KOPT-K1 (cell line): ENCODE data around the gene ARL11.

ENCODE experiments used
- H3K27ac ChIP-seq: fragments of 200-600 bp; sonication (generic); 2 replicates; pipeline ENCODE4 v1.5.1; 2016; ENCODE audit warnings: antibody characterized with exemption, mild to moderate bottlenecking, low read depth, low read length; ENCODE audit not compliant: poor library complexity, severe bottlenecking
- H3K36me3 ChIP-seq: fragments of 200-600 bp; sonication (generic); 2 replicates; pipeline ENCODE4 v1.5.1; 2017; ENCODE audit warnings: antibody characterized with exemption, mild to moderate bottlenecking, low read length, moderate library complexity; ENCODE audit not compliant: insufficient read depth
- H3K9me3 ChIP-seq: fragments of 200-600 bp; sonication (generic); 2 replicates; pipeline ENCODE4 v1.5.1; 2017; ENCODE audit warnings: antibody characterized with exemption, low read length, mild to moderate bottlenecking; ENCODE audit not compliant: insufficient read depth, poor library complexity, severe bottlenecking

Gene ARL11

GRCh38 chr13:49651570-49652354 lies 23.5 kb downstream of the ARL11 start:
- Histone ChIP-seq H3K9me3 (no peaks in the 10 kb centered on the region), H3K36me3 (no peaks in the 10 kb centered on the region), H3K27ac (no peak overlapping the region)

DNA sequence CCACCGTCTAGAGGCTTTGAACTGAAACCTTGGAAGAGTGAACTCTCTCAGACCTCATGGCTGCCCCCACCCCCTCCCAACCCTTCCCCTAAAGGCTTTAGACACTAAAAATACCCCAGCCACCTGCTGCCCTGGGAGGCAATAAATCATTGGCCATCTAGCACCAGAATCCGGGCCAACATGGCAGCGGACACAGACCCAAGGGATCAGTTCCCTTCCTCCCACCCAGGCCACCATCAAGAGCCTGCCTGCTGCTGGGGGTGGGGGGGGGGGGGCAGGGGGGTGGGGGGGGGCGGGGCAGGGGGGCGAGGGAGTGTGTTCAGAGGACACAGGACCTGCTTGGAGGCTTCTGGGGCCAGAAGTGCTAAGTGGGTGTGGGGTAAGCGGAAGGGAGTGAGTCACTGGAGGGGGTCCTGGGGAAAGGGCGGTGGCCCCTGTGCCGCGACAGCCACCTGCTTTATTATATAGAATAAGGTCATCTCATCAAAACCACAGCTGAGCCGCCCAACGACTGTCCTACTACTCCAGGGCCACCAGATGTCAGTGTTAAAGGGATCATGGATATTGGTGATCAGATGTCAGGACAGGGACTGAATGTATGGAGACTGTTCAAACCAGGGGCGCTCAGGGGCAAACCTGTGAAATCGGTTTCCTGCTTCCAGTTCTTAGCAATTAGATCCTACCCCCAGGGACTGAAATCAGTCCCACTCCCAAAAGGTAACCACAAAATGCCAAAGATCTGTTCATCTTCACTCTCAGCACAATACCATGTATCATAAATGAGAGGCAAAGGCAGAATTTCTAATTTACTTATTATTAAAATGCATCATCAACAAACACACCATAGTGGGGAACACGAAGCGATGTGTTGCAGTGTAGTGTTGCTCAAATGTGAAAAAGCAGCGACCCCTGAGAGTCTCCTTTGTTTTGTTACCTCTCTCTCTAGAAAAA lies 24.3 kb downstream of the ARL11 start:
- Histone ChIP-seq H3K9me3 (no peaks in the 10 kb centered on the region), H3K36me3 (0 out of 2 replicates have a peak, but pooled peaks cover 3% of the 10 kb centered on the region), H3K27ac (no peak overlapping the region)

DNA sequence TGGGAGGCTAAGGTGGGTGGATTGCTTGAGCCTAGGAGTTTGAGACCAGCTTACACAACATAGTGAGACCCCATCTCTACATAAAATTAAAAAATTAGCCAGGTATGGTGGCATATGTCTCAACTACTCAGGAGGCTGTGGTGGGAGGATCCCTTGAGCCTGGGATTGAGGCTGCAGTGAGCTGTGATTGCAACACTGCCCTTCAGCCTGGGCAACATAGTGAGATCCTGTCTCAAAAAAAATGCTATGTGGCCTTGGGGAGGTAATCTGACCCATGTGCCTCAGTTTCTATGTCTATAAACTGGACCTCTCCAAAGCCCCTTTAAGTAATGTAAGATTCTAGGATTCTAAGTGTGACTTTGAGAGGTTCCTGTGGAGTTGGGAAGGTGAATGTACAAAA lies 25.2 kb downstream of the ARL11 start:
- H3K36me3 ChIP-seq: 0 out of 2 replicates have a peak, but pooled peaks cover 10% of the 10 kb centered on the region
- no peak overlapping the region for H3K27ac ChIP-seq
- H3K9me3 ChIP-seq: no peaks in the 10 kb centered on the region

- peaks cover 10% of the 10 kb centered on the region; the same call in 1 of the 2 replicates for H3K36me3 ChIP-seq
- no peaks in the 10 kb centered on the region for H3K9me3 ChIP-seq
- H3K27ac ChIP-seq: no peak overlapping the region
These were observed 25.7 kb downstream of the ARL11 start for GRCh38 chr13:49654011-49654410.

- peaks cover 23% of the 10 kb centered on the region for H3K36me3 ChIP-seq
- no peak overlapping the region for H3K27ac ChIP-seq
- H3K9me3 ChIP-seq: no peaks in the 10 kb centered on the region
These were observed 27.6 kb downstream of the ARL11 start for GRCh38 chr13:49655906-49656305.

DNA sequence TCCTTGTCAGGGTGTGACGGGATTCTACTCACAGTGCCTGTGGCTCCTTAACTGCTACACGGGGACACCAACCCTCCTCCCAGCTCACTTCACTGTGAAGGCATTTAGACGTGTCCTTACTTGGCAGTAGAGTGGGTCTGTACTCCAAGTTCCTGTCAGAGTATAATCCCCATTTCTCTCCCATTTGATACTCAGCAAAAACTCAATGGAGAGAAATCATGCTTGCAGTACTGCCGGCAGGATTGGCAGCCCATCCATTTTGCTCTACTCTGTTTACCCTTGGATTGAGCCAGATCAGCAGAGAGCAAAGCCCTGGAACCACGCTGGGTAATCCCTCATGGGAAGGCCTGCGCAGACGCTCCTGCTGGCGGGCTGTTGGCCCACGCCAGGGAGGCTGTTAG lies 28.9 kb downstream of the ARL11 start:
- Histone ChIP-seq H3K36me3 (peaks cover 37% of the 10 kb centered on the region), H3K27ac (no peak overlapping the region), H3K9me3 (no peaks in the 10 kb centered on the region)

- H3K36me3 ChIP-seq: peaks cover 63% of the 10 kb centered on the region
- no peak overlapping the region for H3K27ac ChIP-seq
- H3K9me3 ChIP-seq: no peaks in the 10 kb centered on the region
These were observed 36.3 kb downstream of the ARL11 start for GRCh38 chr13:49664606-49665005.

DNA sequence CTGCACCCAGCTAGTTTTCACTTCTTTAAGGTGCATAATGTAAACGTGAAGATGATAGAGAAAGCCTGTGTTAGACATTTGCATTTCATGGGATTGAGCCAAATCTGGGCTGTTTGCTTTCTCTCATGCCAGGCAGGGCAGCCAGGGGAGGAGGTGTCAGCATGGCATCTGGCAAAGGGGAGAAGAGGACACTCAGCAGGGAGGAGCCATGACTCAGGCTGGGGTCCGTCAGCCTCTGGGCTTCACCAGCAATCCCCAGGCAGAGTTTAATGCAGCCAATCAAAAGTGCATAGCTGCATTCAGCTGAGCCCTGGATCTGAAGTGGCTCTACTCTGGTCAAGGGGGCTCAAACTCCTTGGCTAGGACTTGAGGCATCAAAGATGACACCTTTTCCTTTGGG lies 39.5 kb downstream of the ARL11 start:
- H3K27ac ChIP-seq: no peak overlapping the region
- H3K9me3 ChIP-seq: no peaks in the 10 kb centered on the region

DNA sequence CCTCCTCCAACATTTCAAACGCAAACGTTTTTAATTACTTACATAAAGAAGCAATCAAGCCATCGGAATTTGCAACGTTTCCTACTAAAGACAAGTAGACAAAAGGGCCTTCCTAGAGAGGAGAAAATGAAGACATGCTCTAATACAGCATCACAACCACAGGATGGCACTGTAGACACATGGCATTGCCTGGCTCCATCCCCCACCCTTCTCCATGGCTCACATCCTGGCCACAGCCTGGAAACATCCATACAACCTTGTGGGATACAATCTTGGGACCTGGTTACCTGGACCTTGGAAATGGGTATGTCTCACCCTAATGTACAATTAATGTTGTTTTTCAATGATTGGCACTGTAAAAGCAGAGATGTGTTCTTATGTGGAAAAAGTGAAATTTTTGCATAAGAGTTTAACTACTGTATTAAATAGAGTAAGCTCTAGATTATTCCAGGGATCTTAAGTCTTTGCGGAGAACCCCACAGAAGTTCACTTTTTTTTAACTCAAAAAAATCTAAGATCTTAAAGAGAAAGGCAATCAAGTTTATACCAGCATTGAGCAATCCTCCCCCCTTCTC lies 41.5 kb downstream of the ARL11 start:
- Histone ChIP-seq H3K27ac (no peak overlapping the region), H3K9me3 (no peaks in the 10 kb centered on the region), H3K36me3 (peaks cover 40% of the 10 kb centered on the region)

More for the DNA sequence above, 39.5 kb downstream of the ARL11 start:
- H3K36me3 ChIP-seq: peaks cover 38% of the 10 kb centered on the region

DNA sequence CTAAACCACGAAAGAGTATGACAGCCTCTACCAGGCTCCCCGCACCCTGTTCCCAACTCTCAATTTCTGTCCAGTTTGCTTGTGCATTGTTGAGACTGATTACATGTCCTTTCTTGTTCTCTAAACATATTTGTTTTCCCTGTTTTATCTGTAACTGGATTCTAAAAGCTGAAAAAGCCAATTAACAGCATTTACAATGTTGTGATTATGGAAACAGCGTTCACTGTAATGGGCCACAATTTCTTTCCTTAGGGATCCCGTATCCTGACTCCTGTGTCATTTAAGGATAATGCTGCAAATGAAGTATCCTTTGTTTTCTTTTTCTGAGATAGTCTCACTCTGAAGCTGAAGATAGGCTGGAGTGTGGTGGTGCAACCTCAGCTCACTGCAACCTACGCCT lies 42.5 kb downstream of the ARL11 start:
- Histone ChIP-seq H3K36me3 (peaks cover 42% of the 10 kb centered on the region), H3K9me3 (no peaks in the 10 kb centered on the region), H3K27ac (no peak overlapping the region)

- Histone ChIP-seq H3K27ac (no peak overlapping the region), H3K9me3 (no peaks in the 10 kb centered on the region)
These were observed 48.4 kb downstream of the ARL11 start for GRCh38 chr13:49676581-49677298.

DNA sequence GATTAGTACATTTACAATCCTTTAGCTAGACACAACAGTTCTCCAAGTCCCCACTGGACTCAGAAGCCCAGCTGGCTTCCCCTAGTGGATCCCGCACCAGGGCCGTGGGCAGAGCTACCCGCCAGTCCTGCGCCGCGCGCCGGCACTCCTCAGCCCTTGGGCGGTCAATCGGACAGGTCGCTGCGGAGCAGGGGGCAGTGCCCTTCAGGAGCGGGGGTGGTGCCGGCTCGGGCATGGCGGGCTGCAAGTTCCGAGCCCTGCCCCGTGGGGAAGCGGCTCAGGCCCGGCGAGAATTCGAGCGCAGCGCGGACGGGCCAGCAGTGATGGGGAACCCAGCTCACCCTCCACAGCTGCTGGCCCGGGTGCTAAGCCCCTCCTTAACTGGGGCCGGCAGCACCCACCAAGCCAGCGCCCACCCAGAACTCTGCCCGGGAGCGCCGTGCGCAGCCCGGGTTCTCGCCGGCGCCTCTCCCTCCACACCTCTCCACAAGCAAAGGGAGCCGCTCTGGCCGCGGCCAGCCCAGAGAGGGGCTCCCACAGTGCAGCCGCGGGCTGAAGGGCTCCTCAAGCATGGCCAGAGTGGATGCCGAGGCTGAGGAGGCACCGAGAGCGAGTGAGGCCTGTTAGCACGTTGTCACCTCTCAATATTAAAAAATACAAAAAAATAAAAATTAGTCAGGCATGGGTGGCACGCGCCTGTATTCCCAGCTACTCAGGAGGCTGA lies 50.0 kb downstream of the ARL11 start:
- H3K9me3 ChIP-seq: no peaks in the 10 kb centered on the region
- no peak overlapping the region for H3K27ac ChIP-seq

More at GRCh38 chr13:49676581-49677298, 48.4 kb downstream of the ARL11 start:
- peaks cover 43% of the 10 kb centered on the region for H3K36me3 ChIP-seq

DNA sequence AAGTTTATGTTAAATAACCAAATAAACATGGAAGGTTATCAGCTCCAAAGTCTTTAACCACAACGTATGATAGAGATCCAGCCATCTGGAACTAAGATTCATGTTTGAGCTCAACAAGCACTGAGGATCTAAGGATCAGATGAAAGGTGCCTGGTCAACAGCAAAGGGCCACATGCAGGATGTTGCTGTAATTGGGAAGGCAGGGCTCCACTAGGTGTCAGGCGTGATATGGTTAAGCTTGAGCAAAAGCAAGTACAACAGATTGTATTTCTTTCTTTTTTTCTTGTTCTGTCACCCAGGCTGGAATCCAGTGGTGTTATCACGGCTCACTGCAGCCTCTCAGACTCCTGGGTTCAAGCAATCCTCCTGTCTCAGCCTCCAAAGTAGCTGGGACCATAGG lies 50.9 kb downstream of the ARL11 start:
- no peak overlapping the region for H3K27ac ChIP-seq
- H3K36me3 ChIP-seq: peaks cover 43% of the 10 kb centered on the region

More for the DNA sequence above, 50.0 kb downstream of the ARL11 start:
- H3K36me3 ChIP-seq: peaks cover 43% of the 10 kb centered on the region

DNA sequence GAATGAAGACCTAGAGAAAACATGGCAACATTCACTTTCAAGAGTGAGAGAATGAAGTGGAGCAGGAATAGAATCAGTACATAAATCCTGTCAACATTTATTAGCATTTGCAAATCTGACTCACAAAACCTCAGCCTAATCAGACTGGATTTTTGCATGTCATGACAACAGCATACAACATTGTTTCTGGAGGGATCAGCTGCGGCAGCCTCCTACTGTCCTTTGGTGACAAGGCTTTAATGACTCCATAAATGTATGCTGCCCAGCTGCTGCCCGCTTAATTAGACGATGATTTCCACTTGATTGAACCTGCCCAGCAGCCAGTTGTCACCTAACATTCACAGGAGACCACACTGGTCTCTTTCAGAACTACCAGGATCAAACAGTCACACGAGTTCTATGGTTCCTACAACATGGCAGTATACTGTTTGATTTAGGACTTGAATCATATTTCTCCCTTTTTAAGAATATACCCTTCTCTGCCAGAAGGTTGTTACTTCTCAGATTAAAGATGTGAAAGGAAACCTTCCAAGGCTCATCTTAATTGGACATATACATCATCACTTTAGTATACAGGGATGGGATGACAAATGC lies 53.6 kb downstream of the ARL11 start:
- H3K27ac ChIP-seq: no peak overlapping the region
- H3K9me3 ChIP-seq: no peaks in the 10 kb centered on the region
- peaks cover 44% of the 10 kb centered on the region for H3K36me3 ChIP-seq

More for the DNA sequence above, 50.9 kb downstream of the ARL11 start:
- H3K9me3 ChIP-seq: no peaks in the 10 kb centered on the region
